ENCODE data around the gene FBLN2. TPM values are rescaled to one million over a fixed set of nuclear protein-coding genes. Genes with fewer than 3 reads are reported as not detected.

Gene FBLN2
- total and polyA plus RNA-seq, 2 of the 13 experiments (the other 11 are each of a cell fraction or from before 2014, with no cell fraction given), result not detected

DNA sequence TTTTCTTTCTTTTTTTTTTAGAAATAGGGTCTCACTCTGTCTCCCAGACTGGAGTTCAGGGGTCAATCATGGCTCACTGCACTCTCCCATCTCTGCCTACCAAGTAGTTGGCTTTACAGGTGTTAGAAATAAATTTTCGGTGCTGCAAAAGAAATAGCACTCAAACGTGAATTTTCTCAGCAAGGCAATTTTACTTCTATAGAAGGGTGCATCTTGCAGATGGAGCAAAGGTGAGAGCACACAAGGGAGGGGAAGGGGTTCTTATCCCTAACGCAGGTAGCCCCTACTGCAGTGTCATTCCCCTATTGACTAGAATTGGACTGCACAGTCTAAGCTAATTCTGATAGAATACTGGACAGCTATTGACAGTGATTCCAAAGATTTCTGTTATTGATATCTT is 6.8 kb upstream of the FBLN2 start (continued):
- no peak for TF ChIP-seq GTF3A (CRISPR knock-in tag; conservative IDR thresholded peaks at IDR 0.05)
- no peak for TF ChIP-seq ZNF788 (CRISPR knock-in tag; IDR thresholded peaks at IDR 0.05; ENCODE audit: borderline replicate concordance)
- no peak for TF ChIP-seq SETDB1 (CRISPR knock-in tag; IDR thresholded peaks at IDR 0.05; ENCODE audit: borderline replicate concordance)
- TF ChIP-seq, protein P1, sequence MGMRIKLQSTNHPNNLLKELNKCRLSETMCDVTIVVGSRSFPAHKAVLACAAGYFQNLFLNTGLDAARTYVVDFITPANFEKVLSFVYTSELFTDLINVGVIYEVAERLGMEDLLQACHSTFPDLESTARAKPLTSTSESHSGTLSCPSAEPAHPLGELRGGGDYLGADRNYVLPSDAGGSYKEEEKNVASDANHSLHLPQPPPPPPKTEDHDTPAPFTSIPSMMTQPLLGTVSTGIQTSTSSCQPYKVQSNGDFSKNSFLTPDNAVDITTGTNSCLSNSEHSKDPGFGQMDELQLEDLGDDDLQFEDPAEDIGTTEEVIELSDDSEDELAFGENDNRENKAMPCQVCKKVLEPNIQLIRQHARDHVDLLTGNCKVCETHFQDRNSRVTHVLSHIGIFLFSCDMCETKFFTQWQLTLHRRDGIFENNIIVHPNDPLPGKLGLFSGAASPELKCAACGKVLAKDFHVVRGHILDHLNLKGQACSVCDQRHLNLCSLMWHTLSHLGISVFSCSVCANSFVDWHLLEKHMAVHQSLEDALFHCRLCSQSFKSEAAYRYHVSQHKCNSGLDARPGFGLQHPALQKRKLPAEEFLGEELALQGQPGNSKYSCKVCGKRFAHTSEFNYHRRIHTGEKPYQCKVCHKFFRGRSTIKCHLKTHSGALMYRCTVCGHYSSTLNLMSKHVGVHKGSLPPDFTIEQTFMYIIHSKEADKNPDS (CRISPR knock-in tag; IDR thresholded peaks at IDR 0.05), result no peak
- no peak for TF ChIP-seq ZNF431 (CRISPR knock-in tag; IDR thresholded peaks at IDR 0.05; ENCODE audit: borderline replicate concordance, low read depth)
- no peak for TF ChIP-seq SIX4 (CRISPR knock-in tag; IDR thresholded peaks at IDR 0.05)
- no peak for TF ChIP-seq SRSF1 (optimal IDR thresholded peaks at IDR 0.05; ENCODE audit: low read depth, low read length)
- no peak for TF ChIP-seq ATAD3A (CRISPR knock-in tag; IDR thresholded peaks at IDR 0.05)
- TF ChIP-seq ZNF883 (CRISPR knock-in tag; IDR thresholded peaks at IDR 0.05; ENCODE audit: not compliant biosample characterization), result no peak
- no peak for TF ChIP-seq ZNF546 (CRISPR knock-in tag; conservative IDR thresholded peaks at IDR 0.05)
- TF ChIP-seq, protein P2, sequence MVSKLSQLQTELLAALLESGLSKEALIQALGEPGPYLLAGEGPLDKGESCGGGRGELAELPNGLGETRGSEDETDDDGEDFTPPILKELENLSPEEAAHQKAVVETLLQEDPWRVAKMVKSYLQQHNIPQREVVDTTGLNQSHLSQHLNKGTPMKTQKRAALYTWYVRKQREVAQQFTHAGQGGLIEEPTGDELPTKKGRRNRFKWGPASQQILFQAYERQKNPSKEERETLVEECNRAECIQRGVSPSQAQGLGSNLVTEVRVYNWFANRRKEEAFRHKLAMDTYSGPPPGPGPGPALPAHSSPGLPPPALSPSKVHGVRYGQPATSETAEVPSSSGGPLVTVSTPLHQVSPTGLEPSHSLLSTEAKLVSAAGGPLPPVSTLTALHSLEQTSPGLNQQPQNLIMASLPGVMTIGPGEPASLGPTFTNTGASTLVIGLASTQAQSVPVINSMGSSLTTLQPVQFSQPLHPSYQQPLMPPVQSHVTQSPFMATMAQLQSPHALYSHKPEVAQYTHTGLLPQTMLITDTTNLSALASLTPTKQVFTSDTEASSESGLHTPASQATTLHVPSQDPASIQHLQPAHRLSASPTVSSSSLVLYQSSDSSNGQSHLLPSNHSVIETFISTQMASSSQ (IDR thresholded peaks at IDR 0.05; ENCODE audit: low read depth), result no peak
- TF ChIP-seq, protein P2 (CRISPR knock-in tag; IDR thresholded peaks at IDR 0.05; ENCODE audit: borderline replicate concordance), result no peak
- no peak for TF ChIP-seq HDAC1 (CRISPR knock-in tag; IDR thresholded peaks at IDR 0.05)

All from HepG2 (cell line).